ENCODE data around the gene ZYX. TPM values are rescaled to one million over a fixed set of nuclear protein-coding genes. Genes with fewer than 3 reads are reported as not detected.

ZYX gene
- polyA plus RNA-seq, 1 donor from 2014 or later: 10.0 TPM

DNA sequence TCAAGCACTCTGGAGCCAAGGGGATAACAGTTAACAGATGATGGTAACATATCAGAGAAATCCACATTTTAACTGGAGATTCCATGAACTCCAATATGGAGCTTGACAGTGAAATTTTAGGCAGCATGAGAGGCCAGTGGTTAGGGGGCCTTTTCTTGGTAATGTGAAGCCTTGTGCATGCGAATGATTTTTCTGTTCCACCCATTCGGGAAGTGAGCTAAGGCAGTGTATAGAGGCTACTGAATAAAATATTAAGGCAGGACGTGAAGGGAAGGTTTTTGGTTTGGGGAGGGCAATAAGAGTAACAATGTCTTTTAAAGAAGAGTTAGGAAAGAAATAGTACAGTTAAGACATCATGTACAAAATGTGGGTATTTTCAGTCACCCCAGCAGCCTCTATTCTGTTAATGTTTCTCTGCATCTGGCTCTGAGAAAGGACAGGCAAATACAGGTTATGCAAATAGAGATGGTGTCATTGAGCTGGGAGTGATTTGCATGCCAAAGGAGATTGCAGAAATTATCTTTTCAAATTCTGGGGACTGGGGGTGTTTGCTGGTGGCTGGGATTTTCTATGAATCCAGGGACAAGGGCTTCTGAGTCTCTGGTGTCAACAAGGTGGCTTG, 55.3 kb downstream of the ZYX start:
- Histone ChIP-seq H3K4me2 (ENCODE audit: low read length) (no peak overlapping the region), H3K4me3 (ENCODE audit: low read length) (no peak overlapping the region), H2AFZ (ENCODE audit: low read depth, low read length) (no peak overlapping the region), H3F3A (ENCODE audit: insufficient read depth, low read length, poor library complexity, severe bottlenecking) (no peaks in the 10 kb centered on the region), H4K20me1 (ENCODE audit: insufficient read depth) (no peaks in the 10 kb centered on the region), H3K27ac (ENCODE audit: low read length) (peak overlapping the region; percentile 18), H3K9me2 (ENCODE audit: insufficient read depth, low read length) (no peaks in the 10 kb centered on the region), H3K9me3 (ENCODE audit: low read length) (no peaks in the 10 kb centered on the region), H3K36me3 (ENCODE audit: insufficient read depth, low read length) (no peaks in the 10 kb centered on the region), H3K79me2 (replicated peaks; ENCODE audit: insufficient read depth, low read length) (no peaks in the 10 kb centered on the region), H3K27me3 (ENCODE audit: insufficient read depth, low read depth, low read length) (no peaks in the 10 kb centered on the region), H3K9ac (ENCODE audit: low read length) (no peak overlapping the region)
- no peak for TF ChIP-seq POLR2AphosphoS5 (IDR thresholded peaks at IDR 0.05)
- TF ChIP-seq TAF1 (IDR thresholded peaks at IDR 0.05; ENCODE audit: low read depth): no peak
- no peak for TF ChIP-seq SMC3 (conservative IDR thresholded peaks at IDR 0.05; ENCODE audit: poor library complexity)
- TF ChIP-seq MXI1 (conservative IDR thresholded peaks at IDR 0.05; ENCODE audit: poor library complexity, severe bottlenecking): no peak
- TF ChIP-seq RAD21 (conservative IDR thresholded peaks at IDR 0.05): no peak
- TF ChIP-seq, protein P1, sequence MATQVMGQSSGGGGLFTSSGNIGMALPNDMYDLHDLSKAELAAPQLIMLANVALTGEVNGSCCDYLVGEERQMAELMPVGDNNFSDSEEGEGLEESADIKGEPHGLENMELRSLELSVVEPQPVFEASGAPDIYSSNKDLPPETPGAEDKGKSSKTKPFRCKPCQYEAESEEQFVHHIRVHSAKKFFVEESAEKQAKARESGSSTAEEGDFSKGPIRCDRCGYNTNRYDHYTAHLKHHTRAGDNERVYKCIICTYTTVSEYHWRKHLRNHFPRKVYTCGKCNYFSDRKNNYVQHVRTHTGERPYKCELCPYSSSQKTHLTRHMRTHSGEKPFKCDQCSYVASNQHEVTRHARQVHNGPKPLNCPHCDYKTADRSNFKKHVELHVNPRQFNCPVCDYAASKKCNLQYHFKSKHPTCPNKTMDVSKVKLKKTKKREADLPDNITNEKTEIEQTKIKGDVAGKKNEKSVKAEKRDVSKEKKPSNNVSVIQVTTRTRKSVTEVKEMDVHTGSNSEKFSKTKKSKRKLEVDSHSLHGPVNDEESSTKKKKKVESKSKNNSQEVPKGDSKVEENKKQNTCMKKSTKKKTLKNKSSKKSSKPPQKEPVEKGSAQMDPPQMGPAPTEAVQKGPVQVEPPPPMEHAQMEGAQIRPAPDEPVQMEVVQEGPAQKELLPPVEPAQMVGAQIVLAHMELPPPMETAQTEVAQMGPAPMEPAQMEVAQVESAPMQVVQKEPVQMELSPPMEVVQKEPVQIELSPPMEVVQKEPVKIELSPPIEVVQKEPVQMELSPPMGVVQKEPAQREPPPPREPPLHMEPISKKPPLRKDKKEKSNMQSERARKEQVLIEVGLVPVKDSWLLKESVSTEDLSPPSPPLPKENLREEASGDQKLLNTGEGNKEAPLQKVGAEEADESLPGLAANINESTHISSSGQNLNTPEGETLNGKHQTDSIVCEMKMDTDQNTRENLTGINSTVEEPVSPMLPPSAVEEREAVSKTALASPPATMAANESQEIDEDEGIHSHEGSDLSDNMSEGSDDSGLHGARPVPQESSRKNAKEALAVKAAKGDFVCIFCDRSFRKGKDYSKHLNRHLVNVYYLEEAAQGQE (IDR thresholded peaks at IDR 0.05; ENCODE audit: borderline replicate concordance): no peak
- TF ChIP-seq EP300 (conservative IDR thresholded peaks at IDR 0.05; ENCODE audit: poor library complexity, severe bottlenecking): no peak
- TF ChIP-seq, protein P2, sequence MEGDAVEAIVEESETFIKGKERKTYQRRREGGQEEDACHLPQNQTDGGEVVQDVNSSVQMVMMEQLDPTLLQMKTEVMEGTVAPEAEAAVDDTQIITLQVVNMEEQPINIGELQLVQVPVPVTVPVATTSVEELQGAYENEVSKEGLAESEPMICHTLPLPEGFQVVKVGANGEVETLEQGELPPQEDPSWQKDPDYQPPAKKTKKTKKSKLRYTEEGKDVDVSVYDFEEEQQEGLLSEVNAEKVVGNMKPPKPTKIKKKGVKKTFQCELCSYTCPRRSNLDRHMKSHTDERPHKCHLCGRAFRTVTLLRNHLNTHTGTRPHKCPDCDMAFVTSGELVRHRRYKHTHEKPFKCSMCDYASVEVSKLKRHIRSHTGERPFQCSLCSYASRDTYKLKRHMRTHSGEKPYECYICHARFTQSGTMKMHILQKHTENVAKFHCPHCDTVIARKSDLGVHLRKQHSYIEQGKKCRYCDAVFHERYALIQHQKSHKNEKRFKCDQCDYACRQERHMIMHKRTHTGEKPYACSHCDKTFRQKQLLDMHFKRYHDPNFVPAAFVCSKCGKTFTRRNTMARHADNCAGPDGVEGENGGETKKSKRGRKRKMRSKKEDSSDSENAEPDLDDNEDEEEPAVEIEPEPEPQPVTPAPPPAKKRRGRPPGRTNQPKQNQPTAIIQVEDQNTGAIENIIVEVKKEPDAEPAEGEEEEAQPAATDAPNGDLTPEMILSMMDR (IDR thresholded peaks at IDR 0.05; ENCODE audit: poor library complexity, severe bottlenecking): no peak
- no peak for TF ChIP-seq EZH2 (IDR thresholded peaks at IDR 0.05; ENCODE audit: borderline replicate concordance, insufficient read depth, low read length, poor library complexity, severe bottlenecking)

DNA sequence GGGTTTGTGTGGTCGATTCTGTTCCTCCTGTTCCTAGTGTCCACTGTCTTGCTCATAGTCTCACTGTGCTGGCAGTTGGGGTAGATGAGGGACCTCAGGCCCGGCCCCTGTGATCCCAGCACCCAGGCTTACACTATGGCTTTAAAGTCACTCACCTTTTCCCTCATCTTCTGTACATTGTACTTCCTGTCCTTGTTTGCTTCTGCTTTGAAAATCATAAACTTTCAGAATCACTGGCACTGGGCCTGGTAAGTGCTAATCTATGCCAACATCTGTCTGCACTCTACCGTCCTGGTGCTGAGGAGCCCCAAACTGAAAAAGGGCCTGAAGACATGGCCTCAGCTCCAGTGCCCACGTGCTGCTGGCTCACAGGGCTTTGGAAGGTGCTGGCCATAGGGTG, 56.4 kb downstream of the ZYX start:
- H3K4me2 ChIP-seq (ENCODE audit: low read length): no peak overlapping the region
- H3K9me3 ChIP-seq (ENCODE audit: low read length): no peaks in the 10 kb centered on the region
- no peaks in the 10 kb centered on the region for H3K79me2 ChIP-seq (replicated peaks; ENCODE audit: insufficient read depth, low read length)
- TF ChIP-seq, protein P2 (IDR thresholded peaks at IDR 0.05; ENCODE audit: poor library complexity, severe bottlenecking): no peak
- TF ChIP-seq RAD21 (conservative IDR thresholded peaks at IDR 0.05) (no peak), TAF1 (IDR thresholded peaks at IDR 0.05; ENCODE audit: low read depth) (no peak), MXI1 (conservative IDR thresholded peaks at IDR 0.05; ENCODE audit: poor library complexity, severe bottlenecking) (no peak), POLR2AphosphoS5 (IDR thresholded peaks at IDR 0.05) (no peak), EZH2 (IDR thresholded peaks at IDR 0.05; ENCODE audit: borderline replicate concordance, insufficient read depth, low read length, poor library complexity, severe bottlenecking) (no peak), EP300 (conservative IDR thresholded peaks at IDR 0.05; ENCODE audit: poor library complexity, severe bottlenecking) (no peak), SMC3 (conservative IDR thresholded peaks at IDR 0.05; ENCODE audit: poor library complexity) (no peak)
- TF ChIP-seq, protein P1 (IDR thresholded peaks at IDR 0.05; ENCODE audit: borderline replicate concordance): no peak
- no peaks in the 10 kb centered on the region for H3F3A ChIP-seq (ENCODE audit: insufficient read depth, low read length, poor library complexity, severe bottlenecking)
- no peaks in the 10 kb centered on the region for H3K36me3 ChIP-seq (ENCODE audit: insufficient read depth, low read length)
- no peak overlapping the region for H2AFZ ChIP-seq (ENCODE audit: low read depth, low read length)
- no peaks in the 10 kb centered on the region for H4K20me1 ChIP-seq (ENCODE audit: insufficient read depth)
- H3K9ac ChIP-seq (ENCODE audit: low read length): no peak overlapping the region
- no peak overlapping the region for H3K27ac ChIP-seq (ENCODE audit: low read length)
- H3K4me3 ChIP-seq (ENCODE audit: low read length): no peak overlapping the region
- H3K27me3 ChIP-seq (ENCODE audit: insufficient read depth, low read depth, low read length): no peaks in the 10 kb centered on the region
- no peaks in the 10 kb centered on the region for H3K9me2 ChIP-seq (ENCODE audit: insufficient read depth, low read length)
